Endothelial cell of umbilical vein (primary cell): ENCODE results near the gene SYNDIG1.

ENCODE experiments used
- CTCF ChIP-seq, 2 donors: IDR thresholded peaks; 1 replicate in 1 of 2; 2 replicates in 1 of 2; pipeline ENCODE4 v1.5.1; 2011; ENCODE audit warnings: low read length in 2 of 2, mild to moderate bottlenecking in 2 of 2, moderate library complexity in 2 of 2, control low read depth in 1 of 2, inconsistent platforms in 1 of 2, low read depth in 1 of 2; ENCODE audit not compliant: insufficient read depth in 1 of 2; ENCODE audit errors: extremely low read depth in 1 of 2
- JUN ChIP-seq: IDR thresholded peaks from 2 replicates; pipeline ENCODE4 v1.6.1; 2011; ENCODE audit warnings: borderline replicate concordance, low read depth; ENCODE audit not compliant: insufficient read length, insufficient read depth
- POLR2A ChIP-seq: IDR thresholded peaks from 2 replicates; pipeline ENCODE4 v1.6.1; 2012; ENCODE audit warnings: low read depth, mild to moderate bottlenecking, control low read depth, low read length

- TF ChIP-seq CTCF (IDR thresholded peaks at IDR 0.05; ENCODE audit: extremely low read depth in 1 of 2, insufficient read depth in 1 of 2, low read depth in 1 of 2, low read length in 2 of 2) (no peak), JUN (no peak), POLR2A (no peak)
Observed at GRCh38 chr20:24662322-24662721, 192.9 kb downstream of the SYNDIG1 start.
